Pulmonary artery endothelial cell (primary cell): ENCODE data around the gene GRIK4. TPM values are rescaled to one million over a fixed set of nuclear protein-coding genes. Genes with fewer than 3 reads are reported as not detected.
"Not testable (repeated sequence)": the region's sequence is repeated elsewhere in the genome, so short reads cannot be mapped to it uniquely, and the experiment has no call there.

Experiments
- DNase-seq: peaks from one replicate; pipeline ENCODE4 v3.0.0-alpha.2; 2011; ENCODE audit warnings: low read depth, low spot score
- total RNA-seq: library from RNA; depleted of rRNA; stranded (reverse); fragments of >200 nt; gene quantifications from 2 replicates; pipeline ENCODE4 v1.2.3, GENCODE V29; 2014

GRIK4 gene
- total RNA-seq, 1 donor from 2014 or later: 0.07 TPM

- no peak for DNase-seq
These were observed 91.5 kb downstream of the GRIK4 start for GRCh38 chr11:120603071-120603470.

GRCh38 chr11:120605469-120605868 is 93.9 kb downstream of the GRIK4 start:
- no peak for DNase-seq

GRCh38 chr11:120606211-120607010 is 94.9 kb downstream of the GRIK4 start:
- DNase-seq: no peak

GRCh38 chr11:120608061-120608460 is 96.5 kb downstream of the GRIK4 start:
- DNase-seq: no peak

GRCh38 chr11:120608760-120609211 is 97.2 kb downstream of the GRIK4 start:
- DNase-seq: no peak

- no peak for DNase-seq
These were observed 98.6 kb downstream of the GRIK4 start for GRCh38 chr11:120610111-120610510.

- no peak for DNase-seq
These were observed 100.0 kb downstream of the GRIK4 start for GRCh38 chr11:120611581-120611980.

GRCh38 chr11:120612513-120613263 is 101.1 kb downstream of the GRIK4 start:
- DNase-seq: no peak

- DNase-seq: no peak
These were observed 102.0 kb downstream of the GRIK4 start for GRCh38 chr11:120613264-120614226.

GRCh38 chr11:120615391-120615790 is 103.8 kb downstream of the GRIK4 start:
- no peak for DNase-seq

GRCh38 chr11:120618399-120618798 is 106.9 kb downstream of the GRIK4 start:
- no peak for DNase-seq

- no peak for DNase-seq
These were observed 110.8 kb downstream of the GRIK4 start for GRCh38 chr11:120622189-120622875.

- not testable (repeated sequence) for DNase-seq
These were observed 113.4 kb downstream of the GRIK4 start for GRCh38 chr11:120624992-120625391.

GRCh38 chr11:120625565-120625964 is 114.0 kb downstream of the GRIK4 start:
- DNase-seq: no peak

GRCh38 chr11:120626791-120627190 is 115.2 kb downstream of the GRIK4 start:
- DNase-seq: no peak

- DNase-seq: no peak
These were observed 116.0 kb downstream of the GRIK4 start for GRCh38 chr11:120627327-120628163.

GRCh38 chr11:120629407-120630080 is 118.0 kb downstream of the GRIK4 start:
- DNase-seq: no peak

GRCh38 chr11:120630122-120630521 is 118.6 kb downstream of the GRIK4 start:
- no peak for DNase-seq

GRCh38 chr11:120632579-120632978 is 121.0 kb downstream of the GRIK4 start:
- no peak for DNase-seq
